ENCODE measurements around the gene FBXL5. TPM values are rescaled to one million over a fixed set of nuclear protein-coding genes. Genes with fewer than 3 reads are reported as not detected.
A peak's percentile ranks its signal among the peaks of the same experiment; 100 is the strongest.

The FBXL5 gene
- total and polyA plus RNA-seq, 11 donors, result 32.7 to 112 (median 81.5) TPM

DNA sequence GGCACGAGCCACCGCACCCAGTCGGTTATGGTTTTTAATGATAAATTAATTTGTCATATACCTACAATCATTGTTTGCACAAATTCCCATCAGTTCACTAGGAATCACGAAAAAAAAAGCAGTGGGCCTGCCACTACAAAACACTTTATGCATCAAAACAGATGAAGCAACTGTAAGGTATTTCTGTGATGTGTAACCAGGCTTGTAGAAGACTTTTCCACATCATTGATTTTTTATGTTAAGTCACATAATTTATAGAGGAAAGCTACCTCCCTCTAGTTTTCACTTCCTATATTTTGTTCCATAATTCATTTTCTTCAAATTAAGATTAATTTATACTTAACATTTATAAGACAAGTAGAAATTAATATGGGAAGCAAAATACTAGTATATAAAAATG, 19.8 kb upstream of the FBXL5 start:
- no peak for ATAC-seq
- no peak overlapping the region for H3K4me3 ChIP-seq
- H3K9me3 ChIP-seq, result no peaks in the 10 kb centered on the region
- peaks cover 0 to 16% (median 0%) of the 10 kb centered on the region in 12 donors for H3K4me1 ChIP-seq
- DNase-seq, result no peak
- peak overlapping the region in 1 of 12 donors; percentile 46 for H3K27ac ChIP-seq
- intact Hi-C loops (cut with DNase I), result no loop called here
- 94 to 98% (median 96%) methylated on average over 4 of the region's 4 CpGs for WGBS, 4 donors
- TF ChIP-seq, protein P1, sequence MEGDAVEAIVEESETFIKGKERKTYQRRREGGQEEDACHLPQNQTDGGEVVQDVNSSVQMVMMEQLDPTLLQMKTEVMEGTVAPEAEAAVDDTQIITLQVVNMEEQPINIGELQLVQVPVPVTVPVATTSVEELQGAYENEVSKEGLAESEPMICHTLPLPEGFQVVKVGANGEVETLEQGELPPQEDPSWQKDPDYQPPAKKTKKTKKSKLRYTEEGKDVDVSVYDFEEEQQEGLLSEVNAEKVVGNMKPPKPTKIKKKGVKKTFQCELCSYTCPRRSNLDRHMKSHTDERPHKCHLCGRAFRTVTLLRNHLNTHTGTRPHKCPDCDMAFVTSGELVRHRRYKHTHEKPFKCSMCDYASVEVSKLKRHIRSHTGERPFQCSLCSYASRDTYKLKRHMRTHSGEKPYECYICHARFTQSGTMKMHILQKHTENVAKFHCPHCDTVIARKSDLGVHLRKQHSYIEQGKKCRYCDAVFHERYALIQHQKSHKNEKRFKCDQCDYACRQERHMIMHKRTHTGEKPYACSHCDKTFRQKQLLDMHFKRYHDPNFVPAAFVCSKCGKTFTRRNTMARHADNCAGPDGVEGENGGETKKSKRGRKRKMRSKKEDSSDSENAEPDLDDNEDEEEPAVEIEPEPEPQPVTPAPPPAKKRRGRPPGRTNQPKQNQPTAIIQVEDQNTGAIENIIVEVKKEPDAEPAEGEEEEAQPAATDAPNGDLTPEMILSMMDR (IDR thresholded peaks at IDR 0.05), result no peak
- H3K36me3 ChIP-seq, result no peaks in the 10 kb centered on the region
- no peaks in the 10 kb centered on the region for H3K27me3 ChIP-seq

DNA sequence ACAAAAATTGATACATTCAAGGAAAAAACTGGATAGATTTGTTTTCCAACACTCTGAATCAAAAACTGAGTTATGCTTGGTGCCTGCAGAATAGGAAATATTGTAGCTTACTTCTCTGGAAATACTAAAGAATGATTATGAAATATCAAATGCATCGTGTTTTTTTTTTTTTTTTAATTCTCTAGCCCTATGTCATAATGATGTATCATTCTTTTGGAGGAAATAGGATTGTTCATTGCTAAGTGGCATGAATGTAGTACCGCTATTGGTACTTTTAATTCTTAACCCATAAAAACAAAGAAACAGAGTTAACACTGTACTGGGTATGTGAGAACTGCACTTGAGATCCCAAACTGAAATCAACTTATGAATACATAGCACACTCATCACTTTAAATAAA, 18.9 kb upstream of the FBXL5 start:
- intact Hi-C loops (cut with DNase I), result no loop called here
- ATAC-seq (no peak), DNase-seq (no peak)
- 92 to 97% (median 93%) methylated on average over 2 of the region's 2 CpGs for WGBS, 4 donors
- Histone ChIP-seq H3K36me3 (no peaks in the 10 kb centered on the region), H3K27me3 (no peaks in the 10 kb centered on the region), H3K4me1 (peaks cover 0 to 8% (median 0%) of the 10 kb centered on the region in 12 donors), H3K4me3 (no peak overlapping the region), H3K9me3 (no peaks in the 10 kb centered on the region), H3K27ac (no peak overlapping the region)
- TF ChIP-seq, protein P1 (IDR thresholded peaks at IDR 0.05), result no peak
- TF ChIP-seq POLR2A (IDR thresholded peaks at IDR 0.05), result no peak

DNA sequence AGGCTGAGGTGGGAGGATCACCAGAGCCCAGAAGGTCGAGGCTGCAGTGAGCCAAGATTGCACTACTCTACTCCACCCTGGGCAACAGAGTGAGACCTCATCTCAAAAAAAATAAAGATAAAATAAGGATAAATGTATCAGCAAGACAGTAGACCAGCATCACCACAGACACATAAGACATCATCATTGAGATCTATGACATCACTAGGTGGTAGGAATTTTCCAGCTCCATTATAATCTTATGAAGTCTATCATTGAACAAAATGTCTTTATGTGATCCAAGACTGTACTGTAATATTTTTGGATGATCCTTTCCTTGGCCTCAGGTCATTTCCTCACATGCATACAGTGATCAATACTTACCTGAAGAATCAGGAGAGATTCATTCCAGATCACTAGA, 18.2 kb upstream of the FBXL5 start:
- no peaks in the 10 kb centered on the region for H3K9me3 ChIP-seq
- WGBS, 4 donors, result 93 to 98% (median 97%) methylated on average over 1 of the region's 1 CpG
- DNase-seq, result no peak
- H3K4me3 ChIP-seq, result no peak overlapping the region
- no peak overlapping the region for H3K27ac ChIP-seq
- no peaks in the 10 kb centered on the region for H3K36me3 ChIP-seq
- TF ChIP-seq, protein P1 (IDR thresholded peaks at IDR 0.05), result no peak
- no peak for TF ChIP-seq POLR2A (IDR thresholded peaks at IDR 0.05)
- no peaks in the 10 kb centered on the region for H3K27me3 ChIP-seq
- intact Hi-C loops (cut with DNase I), result no loop called here
- H3K4me1 ChIP-seq, result peaks cover 0 to 14% (median 0%) of the 10 kb centered on the region in 12 donors
- no peak for ATAC-seq

DNA sequence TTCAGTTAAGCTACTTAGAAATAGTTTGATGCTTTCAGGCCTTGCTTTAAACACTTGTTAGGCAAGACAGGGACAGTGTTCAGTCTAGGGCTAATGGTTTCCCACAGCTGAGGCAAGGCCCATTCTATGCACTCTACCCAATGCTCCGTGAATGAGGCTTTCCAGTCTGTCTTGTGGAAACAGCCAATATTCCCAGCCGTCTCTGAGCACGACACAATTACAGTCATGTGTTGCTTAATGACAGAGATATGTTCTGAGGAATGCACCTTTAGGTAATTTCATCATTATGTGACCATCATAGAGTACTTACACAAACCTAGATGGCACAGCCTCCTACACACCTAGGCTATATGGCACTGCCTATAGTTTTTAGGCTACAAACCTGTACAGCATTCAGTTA, 16.9 kb upstream of the FBXL5 start:
- no peaks in the 10 kb centered on the region for H3K27me3 ChIP-seq
- no peak overlapping the region for H3K4me3 ChIP-seq
- no peaks in the 10 kb centered on the region for H3K9me3 ChIP-seq
- DNase-seq (no peak), ATAC-seq (no peak)
- 95 to 98% (median 96%) methylated on average over 3 of the region's 3 CpGs for WGBS, 4 donors
- no peaks in the 10 kb centered on the region for H3K36me3 ChIP-seq
- H3K27ac ChIP-seq, result no peak overlapping the region
- intact Hi-C loops (cut with DNase I), result no loop called here
- peaks cover 0 to 25% (median 0%) of the 10 kb centered on the region in 12 donors for H3K4me1 ChIP-seq
- TF ChIP-seq POLR2A (IDR thresholded peaks at IDR 0.05), result no peak
- TF ChIP-seq, protein P1 (IDR thresholded peaks at IDR 0.05), result no peak
